ENCODE data around the gene AKAP6. TPM values are rescaled to one million over a fixed set of nuclear protein-coding genes. Genes with fewer than 3 reads are reported as not detected.

AKAP6 gene
- total RNA-seq, 3 donors from 2014 or later = 1.1 to 9.1 (median 4.6) TPM

DNA sequence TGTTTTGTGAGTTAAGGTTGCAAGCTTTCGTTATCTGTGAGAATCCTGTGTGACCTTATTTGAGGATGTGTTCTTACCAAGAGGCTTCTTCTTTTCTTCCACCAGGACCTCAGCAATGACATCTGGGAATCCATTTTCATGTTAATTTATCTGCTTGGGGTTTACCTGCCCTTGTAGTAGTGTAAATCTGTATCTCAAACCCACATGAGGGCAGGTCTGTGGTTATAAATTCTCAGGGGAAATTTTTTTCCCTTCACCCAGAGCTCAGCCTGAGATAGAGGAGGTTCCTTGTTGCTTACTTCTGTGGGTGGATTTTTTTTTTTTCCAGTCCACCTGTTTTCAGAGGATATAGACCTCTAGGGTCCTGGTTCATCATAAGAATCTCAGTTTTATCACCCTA is 70.8 kb downstream of the AKAP6 start:
- no peaks in the 10 kb centered on the region for H3K27me3 ChIP-seq
- no peaks in the 10 kb centered on the region for H3K9me3 ChIP-seq
- H3K4me3 ChIP-seq = no peak overlapping the region
- H3K27ac ChIP-seq = no peak overlapping the region
- no peaks in the 10 kb centered on the region for H3K36me3 ChIP-seq
- H3K4me1 ChIP-seq = peaks cover 0 to 5% of the 10 kb centered on the region in 2 donors
- DNase-seq (ENCODE audit: low spot score in 2 of 2) = no peak
- TF ChIP-seq POLR2AphosphoS5 (IDR thresholded peaks at IDR 0.05) = no peak
- TF ChIP-seq, protein P1, sequence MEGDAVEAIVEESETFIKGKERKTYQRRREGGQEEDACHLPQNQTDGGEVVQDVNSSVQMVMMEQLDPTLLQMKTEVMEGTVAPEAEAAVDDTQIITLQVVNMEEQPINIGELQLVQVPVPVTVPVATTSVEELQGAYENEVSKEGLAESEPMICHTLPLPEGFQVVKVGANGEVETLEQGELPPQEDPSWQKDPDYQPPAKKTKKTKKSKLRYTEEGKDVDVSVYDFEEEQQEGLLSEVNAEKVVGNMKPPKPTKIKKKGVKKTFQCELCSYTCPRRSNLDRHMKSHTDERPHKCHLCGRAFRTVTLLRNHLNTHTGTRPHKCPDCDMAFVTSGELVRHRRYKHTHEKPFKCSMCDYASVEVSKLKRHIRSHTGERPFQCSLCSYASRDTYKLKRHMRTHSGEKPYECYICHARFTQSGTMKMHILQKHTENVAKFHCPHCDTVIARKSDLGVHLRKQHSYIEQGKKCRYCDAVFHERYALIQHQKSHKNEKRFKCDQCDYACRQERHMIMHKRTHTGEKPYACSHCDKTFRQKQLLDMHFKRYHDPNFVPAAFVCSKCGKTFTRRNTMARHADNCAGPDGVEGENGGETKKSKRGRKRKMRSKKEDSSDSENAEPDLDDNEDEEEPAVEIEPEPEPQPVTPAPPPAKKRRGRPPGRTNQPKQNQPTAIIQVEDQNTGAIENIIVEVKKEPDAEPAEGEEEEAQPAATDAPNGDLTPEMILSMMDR (IDR thresholded peaks at IDR 0.05) = no peak
- intact Hi-C loops (cut with DNase I; ENCODE audit: low total_unique reads) = loop anchor here (5.0 kb wide), 1 partner anchor 1267 kb away; no protein-coding TSS in a partner anchor

DNA sequence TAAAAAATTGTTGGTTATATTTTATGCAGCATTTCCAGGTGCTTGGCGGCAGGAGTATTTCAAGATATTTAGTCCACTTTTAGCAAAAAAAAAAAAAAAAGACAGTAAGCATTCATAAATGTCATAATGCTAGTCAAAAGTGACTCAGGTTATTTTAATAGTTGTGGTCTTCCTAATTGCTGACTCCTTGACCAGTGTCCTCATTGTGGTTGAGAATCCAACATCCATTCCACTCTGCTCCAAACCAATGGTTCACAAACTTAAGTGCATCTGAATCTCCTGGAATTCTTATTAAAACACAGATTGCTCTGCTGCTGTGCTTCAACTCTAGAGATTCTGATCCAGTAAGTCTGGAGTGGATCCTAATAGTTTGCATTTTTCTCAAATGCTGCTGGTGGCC is 71.4 kb downstream of the AKAP6 start:
- Histone ChIP-seq H3K4me3 (no peak overlapping the region), H3K27me3 (no peaks in the 10 kb centered on the region), H3K27ac (no peak overlapping the region), H3K9me3 (no peaks in the 10 kb centered on the region), H3K4me1 (peaks cover 0 to 5% of the 10 kb centered on the region in 2 donors), H3K36me3 (no peaks in the 10 kb centered on the region)
- TF ChIP-seq, protein P1 (IDR thresholded peaks at IDR 0.05) = no peak
- TF ChIP-seq POLR2AphosphoS5 (IDR thresholded peaks at IDR 0.05) = no peak
- no peak for TF ChIP-seq POLR2A (IDR thresholded peaks at IDR 0.05)
- DNase-seq (ENCODE audit: low spot score in 2 of 2) = no peak
- intact Hi-C loops (cut with DNase I; ENCODE audit: low total_unique reads) = loop anchor here (5.0 kb wide), 1 partner anchor 1267 kb away; no protein-coding TSS in a partner anchor

DNA sequence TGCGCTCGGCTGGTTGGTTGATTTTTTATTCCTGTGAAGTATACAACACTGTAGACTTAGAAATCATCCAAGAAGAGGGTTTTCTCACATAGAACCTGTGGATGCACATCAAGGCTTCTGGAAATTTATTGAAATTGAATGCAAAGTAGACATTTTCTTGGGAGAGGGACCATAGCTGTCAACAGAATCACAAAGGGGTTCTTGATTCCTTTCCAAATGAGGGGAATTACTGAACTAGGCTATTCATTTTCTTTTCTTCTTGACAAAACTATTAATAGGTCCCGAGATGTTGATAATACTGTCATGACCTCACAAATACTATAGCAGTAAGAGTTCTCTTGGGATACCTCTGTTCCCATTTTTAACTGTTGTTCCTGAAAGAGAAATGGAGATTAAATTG is 73.9 kb downstream of the AKAP6 start:
- no peaks in the 10 kb centered on the region for H3K27me3 ChIP-seq
- no peaks in the 10 kb centered on the region for H3K36me3 ChIP-seq
- H3K4me3 ChIP-seq = no peak overlapping the region
- intact Hi-C loops (cut with DNase I; ENCODE audit: low total_unique reads) = loop anchor here (5.0 kb wide), 1 partner anchor 1264 kb away; no protein-coding TSS in a partner anchor
- H3K9me3 ChIP-seq = no peaks in the 10 kb centered on the region
- DNase-seq (ENCODE audit: low spot score in 2 of 2) = no peak
- peaks cover 0 to 2% of the 10 kb centered on the region in 2 donors for H3K4me1 ChIP-seq
- H3K27ac ChIP-seq = no peak overlapping the region
- TF ChIP-seq POLR2AphosphoS5 (IDR thresholded peaks at IDR 0.05) (no peak), POLR2A (IDR thresholded peaks at IDR 0.05) (no peak)
- TF ChIP-seq, protein P1 (IDR thresholded peaks at IDR 0.05) = no peak

DNA sequence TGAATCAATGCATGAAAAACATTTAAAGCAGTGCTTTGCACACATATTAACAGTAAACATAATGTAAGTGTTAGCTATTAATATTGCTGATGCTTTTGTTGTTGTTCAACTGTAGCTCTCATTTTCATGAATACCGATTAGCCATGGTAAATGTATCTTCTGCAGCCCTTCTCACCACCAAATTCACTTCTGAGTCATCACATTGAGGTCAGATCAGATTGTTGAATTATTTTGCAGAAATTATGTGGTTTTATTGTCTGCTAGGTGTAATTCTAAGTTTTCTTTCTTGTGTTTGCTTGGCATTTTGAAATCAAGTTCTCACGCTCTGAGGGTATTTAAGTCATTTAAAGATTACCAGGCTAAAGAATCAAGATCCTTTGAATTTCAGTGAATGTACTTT is 74.6 kb downstream of the AKAP6 start:
- H3K4me1 ChIP-seq = no peaks in the 10 kb centered on the region
- H3K27ac ChIP-seq = no peak overlapping the region
- DNase-seq (ENCODE audit: low spot score in 2 of 2) = no peak
- no peak for TF ChIP-seq POLR2AphosphoS5 (IDR thresholded peaks at IDR 0.05)
- TF ChIP-seq, protein P1 (IDR thresholded peaks at IDR 0.05) = no peak
- TF ChIP-seq POLR2A (IDR thresholded peaks at IDR 0.05) = no peak
- H3K4me3 ChIP-seq = no peak overlapping the region
- no peaks in the 10 kb centered on the region for H3K9me3 ChIP-seq
- no peaks in the 10 kb centered on the region for H3K36me3 ChIP-seq
- H3K27me3 ChIP-seq = no peaks in the 10 kb centered on the region
- intact Hi-C loops (cut with DNase I; ENCODE audit: low total_unique reads) = loop anchor here (5.0 kb wide), 1 partner anchor 1264 kb away; no protein-coding TSS in a partner anchor

DNA sequence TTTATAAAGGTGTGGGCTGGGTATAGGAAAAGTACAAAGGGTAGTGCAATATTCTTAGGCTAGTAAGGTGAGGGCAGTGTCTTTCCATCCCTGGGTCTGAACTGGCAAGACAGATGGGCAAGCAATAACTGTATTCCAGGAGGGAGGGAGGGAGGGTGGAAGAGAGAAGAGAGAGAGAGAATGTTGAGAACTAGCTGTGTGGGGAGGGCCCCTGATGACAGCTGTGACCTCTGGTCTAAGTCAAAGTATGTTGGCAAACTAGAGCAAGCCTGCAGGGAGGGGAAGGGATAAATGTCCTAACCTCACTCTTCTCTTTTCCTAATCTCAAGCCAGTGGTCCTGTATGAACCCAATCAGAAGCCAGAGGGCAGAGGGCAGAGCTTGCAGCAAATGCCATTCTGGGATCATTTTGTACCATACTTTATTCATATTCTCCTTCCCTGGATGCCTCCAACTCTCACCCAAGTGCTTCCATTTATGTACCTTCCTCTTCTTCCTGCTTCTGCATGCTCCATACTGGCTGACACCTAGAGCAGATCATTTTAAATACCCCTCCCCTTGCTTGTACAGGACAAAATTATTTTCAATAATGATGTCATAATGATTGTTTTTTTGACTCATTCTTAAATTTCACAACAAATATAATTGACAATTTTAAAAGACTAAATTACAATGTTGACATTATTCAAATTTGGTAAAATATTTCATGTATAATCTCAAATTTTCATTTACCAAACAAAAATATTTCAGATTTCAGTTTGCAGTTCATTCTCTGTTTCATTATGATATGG is 75.9 kb downstream of the AKAP6 start:
- intact Hi-C loops (cut with DNase I; ENCODE audit: low total_unique reads) = loop anchor here (5.0 kb wide), 1 partner anchor 1262 kb away; no protein-coding TSS in a partner anchor
- Histone ChIP-seq H3K9me3 (no peaks in the 10 kb centered on the region), H3K4me1 (no peaks in the 10 kb centered on the region), H3K27me3 (no peaks in the 10 kb centered on the region), H3K36me3 (no peaks in the 10 kb centered on the region), H3K4me3 (no peak overlapping the region), H3K27ac (no peak overlapping the region)
- TF ChIP-seq POLR2AphosphoS5 (IDR thresholded peaks at IDR 0.05) = no peak
- DNase-seq (ENCODE audit: low spot score in 2 of 2) = no peak
